Stimulated activated CD4-positive, alpha-beta T cell treated with anti-CD3 and anti-CD28 coated beads, Interleukin-1b, Interleukin-23, amount 100 ng/mL, for 48 hours (primary cell): ENCODE measurements around the gene CXXC1.
"Not testable (repeated sequence)": the region's sequence is repeated elsewhere in the genome, so short reads cannot be mapped to it uniquely, and the experiment has no call there.

ENCODE experiments used
- DNase-seq: peaks from one replicate; pipeline ENCODE4 v3.0.0-alpha.2; 2020

Gene CXXC1

DNA sequence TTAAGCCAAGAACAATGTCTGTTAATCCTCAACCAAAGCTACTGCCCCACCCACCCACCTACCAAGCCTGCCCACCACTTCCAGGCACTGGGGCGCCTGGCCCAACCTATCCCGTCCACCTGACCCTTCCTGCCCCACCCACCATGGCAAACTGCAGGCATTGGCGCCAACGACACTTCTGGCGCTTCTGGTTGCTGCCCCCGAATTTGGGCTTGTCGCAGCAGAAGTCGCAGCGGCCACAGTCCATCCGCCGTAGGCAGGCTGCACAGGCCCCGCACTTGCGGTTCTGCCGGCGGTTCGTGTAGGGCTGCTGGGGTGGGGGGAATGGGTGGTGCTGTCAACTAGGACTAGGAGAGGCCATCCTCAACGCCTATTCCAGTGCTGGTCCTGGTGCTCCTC, 13.4 kb downstream of the CXXC1 start:
- no peak for DNase-seq

DNA sequence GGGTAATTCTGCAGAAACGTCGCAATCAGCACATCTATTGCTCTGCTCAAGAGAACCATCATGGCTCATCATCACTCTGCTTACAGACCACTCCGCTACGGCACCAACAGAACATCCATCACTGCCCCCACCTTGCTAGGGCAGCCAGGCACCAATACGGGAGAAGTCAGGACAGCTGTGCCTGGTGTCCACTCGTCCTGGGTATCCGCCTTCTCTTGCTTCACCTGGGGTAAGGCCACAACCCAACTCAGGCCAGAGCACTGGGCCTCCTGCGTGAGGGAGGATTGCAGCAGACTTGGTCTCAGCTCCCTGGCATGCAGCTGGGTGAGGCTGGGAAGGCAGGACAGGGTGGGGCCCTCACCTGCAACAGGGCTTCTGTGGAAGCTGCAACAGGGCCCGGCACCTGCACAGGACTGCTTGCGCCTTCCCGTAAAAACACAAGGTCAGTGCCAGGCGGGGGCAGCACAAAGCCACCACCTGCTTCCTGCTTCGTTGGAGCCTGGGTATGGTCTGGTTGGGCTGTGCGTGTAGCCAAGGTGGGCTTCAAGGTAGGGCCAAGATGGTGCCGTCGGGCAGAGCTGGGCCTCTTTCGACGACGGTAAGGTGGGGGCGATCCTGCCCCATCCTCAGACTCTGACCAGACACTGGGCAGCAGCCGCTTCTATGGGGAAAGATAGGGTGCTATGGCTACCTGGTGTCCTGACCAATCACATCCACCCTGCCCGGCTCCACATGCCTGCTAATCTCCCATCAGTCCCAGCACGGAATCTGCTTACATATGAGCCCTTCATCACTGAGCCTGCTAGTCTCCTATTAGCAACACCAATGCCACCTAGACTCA, 14.1 kb downstream of the CXXC1 start:
- DNase-seq = no peak

DNA sequence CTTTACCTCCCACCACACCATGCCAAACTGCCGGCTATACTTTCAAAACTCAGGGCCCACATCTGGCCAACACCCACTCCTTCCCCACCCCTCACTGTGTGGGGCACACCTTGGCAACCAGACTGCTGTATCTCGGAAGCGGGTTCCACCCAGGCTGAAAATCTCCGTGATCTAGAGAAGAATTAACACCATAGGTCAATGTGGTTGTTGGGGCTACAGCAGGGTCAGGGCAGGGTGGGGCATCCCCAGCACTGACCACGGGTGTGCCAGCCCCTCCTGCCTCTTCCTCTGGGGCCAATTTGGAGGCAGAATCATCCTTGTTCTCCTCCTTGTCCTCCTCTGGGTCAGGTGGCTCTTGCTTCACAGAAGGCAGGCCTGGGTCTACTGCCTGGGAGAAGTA, 14.9 kb downstream of the CXXC1 start:
- DNase-seq = no peak

DNA sequence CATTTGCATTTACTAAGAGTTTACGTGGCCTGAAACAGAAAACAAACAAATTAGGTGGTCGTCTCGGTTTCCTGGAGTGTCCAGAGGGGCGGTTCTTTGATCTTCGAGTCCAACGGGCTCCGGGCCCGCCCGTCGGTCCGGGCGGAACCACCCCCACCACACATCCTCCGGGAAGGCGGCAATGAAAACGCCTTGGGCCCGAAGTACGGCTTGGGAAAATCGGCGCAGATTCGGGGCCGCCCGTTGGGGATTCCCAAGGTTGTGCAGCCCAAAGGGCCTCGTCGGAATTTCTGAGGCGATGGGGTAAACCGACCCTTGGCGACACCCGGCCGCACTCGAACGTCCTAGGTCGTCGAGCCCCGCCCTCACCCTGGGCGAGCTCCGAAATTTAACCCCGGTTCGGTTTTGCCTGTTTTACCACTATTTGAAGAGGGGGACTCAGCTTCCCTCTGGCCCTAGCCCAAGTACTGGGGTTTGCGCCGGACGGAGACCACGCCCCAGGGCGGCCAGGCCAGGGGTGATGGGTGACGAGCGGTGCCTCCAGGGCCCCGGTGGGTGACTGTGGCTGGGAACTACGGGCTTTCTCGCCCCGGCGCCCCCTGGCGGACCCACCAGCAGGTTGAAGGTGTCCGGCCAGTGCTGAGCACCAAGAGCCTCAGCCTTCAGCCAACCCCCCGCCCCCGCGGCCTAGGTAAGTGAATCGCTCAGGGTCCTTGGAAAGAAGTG, 19.3 kb downstream of the CXXC1 start:
- peak; percentile 80 for DNase-seq

DNA sequence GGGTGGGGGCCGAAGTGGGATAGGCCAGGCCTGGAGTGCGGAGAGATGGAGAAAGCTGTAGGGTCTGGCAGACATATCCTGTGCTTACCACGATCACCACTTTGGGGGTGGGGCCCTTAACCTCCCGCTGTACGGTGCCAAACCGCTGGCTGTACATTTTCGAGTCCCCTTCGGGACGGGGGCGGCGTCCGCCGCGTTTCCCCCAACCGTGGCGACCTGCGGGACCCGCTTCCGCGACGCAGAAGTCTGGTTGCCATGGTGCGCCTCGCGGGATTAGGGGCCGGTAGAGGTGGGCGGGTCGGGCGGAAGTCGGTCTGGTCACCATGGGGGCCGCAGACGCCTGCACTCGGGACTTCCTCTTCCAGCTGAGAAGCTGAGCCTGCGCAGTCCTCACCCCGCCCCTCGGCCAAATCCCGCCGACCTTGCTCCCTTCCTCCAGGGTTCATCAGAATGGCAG, 21.2 kb downstream of the CXXC1 start, which contains the start of gene CFAP53:
TSS of gene CFAP53 (minus strand) at position 248 of the 457 bp plus-strand sequence. CDS start at position 157, 91 bp downstream.
- DNase-seq = peak; percentile 87

DNA sequence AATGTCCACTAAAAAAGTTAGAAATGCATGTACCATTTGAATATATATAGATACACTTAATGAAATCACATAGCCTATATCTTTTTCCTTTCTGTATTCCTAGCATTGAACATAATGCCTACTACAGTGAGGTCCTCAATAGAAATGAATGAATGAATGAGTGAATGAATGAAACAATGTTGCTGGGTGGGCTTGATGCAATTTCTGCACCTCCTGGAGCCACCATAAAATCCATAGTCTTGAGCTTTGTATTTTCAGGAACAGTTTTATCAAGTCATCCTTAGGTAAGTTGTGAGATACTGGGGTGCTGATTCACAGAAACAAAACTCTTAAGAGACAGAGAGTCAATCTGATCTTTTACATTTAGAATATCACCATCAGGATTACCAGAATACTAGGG, 24.5 kb downstream of the CXXC1 start:
- DNase-seq = no peak

DNA sequence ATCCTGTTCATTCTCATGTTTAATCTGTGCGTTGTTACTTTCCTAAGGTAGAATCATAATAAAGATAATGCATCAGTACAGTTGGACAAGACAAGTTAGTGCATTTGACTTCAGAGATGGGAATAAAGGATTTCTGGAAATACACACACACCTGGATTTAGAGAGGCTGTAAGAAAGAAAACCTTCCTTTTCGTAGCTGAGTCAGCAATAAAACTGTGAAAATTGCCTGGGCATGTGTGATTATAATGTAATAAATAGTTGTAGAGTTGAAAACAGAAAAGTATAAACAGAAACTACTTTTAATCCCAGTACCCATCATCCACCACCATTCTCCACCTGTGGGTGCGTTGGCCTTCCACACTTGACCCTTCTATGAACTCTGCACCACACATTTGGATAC, 36.6 kb downstream of the CXXC1 start:
- DNase-seq = no peak

DNA sequence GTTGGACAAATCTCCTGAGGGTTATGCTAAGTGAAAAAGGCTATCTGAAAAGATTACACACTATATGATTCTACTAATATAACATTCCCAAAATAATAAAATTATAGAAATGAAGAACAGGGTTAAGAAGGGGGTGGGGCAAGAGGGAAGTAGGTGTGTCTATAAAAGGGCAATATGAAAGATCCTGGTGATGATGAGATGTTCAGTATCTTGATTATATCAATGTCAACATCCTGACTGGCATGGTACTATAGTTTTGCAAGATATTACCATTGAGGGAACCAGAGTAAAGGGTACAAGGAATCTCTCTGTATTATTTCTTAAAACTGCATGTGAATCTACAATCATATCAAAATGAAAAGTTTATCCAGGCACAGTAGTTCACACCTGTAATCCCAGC, 37.9 kb downstream of the CXXC1 start:
- no peak for DNase-seq

DNA sequence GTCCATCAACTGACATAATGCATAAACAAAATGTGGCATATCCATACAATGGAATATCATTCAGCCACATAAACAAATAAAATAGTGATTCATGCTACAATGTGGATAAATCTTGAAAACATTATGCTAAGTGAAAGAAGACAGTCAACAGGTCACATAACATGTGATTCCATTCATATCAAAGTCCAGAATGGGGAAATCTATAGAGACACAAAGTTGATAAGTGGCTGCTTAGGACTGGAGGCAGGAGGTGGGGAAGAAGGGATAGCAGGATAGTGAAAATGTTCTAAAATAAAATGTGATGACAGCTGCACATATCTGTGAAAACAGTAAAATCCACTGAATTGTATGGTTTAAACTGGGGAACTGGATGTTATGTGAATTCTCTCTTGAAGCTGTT, 39.9 kb downstream of the CXXC1 start:
- DNase-seq = no peak

DNA sequence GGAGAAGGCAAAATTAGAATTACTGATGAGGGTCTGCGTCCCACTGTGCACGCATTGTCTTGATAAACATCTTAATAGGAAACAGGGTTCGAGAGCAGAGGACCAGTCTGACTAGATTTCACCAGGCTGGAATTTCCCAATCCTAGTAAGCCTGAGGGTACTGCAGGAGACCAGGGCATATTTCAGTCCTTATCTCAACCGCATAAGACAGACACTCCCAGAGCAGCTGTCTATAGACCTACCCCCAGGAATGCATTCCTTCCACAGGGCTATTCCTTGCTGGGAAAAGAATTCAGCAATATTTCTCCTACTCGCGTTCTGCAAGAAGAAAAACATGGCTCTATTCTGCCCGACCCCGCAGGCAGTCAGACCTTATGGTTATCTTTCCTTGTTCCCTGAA, 45.7 kb downstream of the CXXC1 start:
- not testable (repeated sequence) for DNase-seq

DNA sequence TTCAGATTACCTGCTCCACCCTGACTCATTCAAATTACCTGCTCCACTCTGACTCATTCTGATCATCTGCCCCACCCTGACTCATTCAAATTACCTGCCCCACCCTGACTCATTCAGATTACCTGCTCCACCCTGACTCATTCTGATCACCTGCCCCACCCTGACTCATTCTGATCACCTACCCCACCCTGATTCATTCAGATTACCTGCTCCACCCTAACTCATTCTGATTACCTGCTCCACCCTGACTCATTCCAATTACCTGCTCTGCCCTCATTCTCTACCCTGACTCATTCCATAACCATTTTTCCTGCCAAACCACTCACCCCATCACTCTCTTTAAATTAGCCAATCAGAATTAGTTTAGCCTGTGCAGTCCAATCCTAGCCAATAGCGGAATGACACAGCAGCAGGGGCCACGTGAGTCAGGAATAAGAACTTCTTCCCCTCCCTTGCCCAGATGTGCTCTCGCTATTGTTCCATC, 47.4 kb downstream of the CXXC1 start:
- DNase-seq = peak; percentile 40

DNA sequence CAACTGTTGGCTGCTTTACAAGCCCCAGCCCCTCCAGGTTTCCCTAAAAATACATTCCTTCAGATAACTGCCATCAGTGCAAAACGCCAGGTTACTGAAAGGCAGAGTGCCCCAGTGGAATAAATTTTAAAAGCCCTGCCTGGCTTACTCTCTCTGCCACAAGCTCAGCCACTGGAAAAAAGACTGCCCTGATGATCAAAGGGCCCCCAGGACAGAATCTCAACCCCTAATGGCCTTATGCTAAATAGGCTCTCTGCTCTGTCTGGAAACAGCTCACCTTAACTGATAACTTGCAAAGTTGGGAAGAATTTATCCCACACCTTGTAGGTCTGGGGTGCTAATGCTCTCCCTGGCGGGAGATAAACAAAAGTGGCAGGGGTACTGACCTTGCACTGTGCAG, 55.1 kb downstream of the CXXC1 start:
- DNase-seq = no peak
